ENCODE measurements around the gene GPC5. TPM values are rescaled to one million over a fixed set of nuclear protein-coding genes. Genes with fewer than 3 reads are reported as not detected.

Gene GPC5
- total and polyA plus RNA-seq, 11 donors: 0.14 to 2.9 (median 0.84) TPM; not detected in 1

GRCh38 chr13:91357613-91358386 is 40.6 kb upstream of the GPC5 start:
- H3K27ac ChIP-seq: no peak overlapping the region
- TF ChIP-seq POLR2A (IDR thresholded peaks at IDR 0.05) (no peak), CTCF (IDR thresholded peaks at IDR 0.05) (no peak)

GRCh38 chr13:91358387-91358782 is 40.0 kb upstream of the GPC5 start:
- WGBS, 4 donors: 62 to 77% (median 72%) methylated on average over 2 of the region's 2 CpGs
- Histone ChIP-seq H3K36me3 (peaks cover 0 to 42% (median 23%) of the 10 kb centered on the region in 9 donors), H3K4me3 (no peak overlapping the region), H3K4me1 (peaks cover 0 to 9% (median 3%) of the 10 kb centered on the region in 12 donors), H3K9me3 (no peaks in the 10 kb centered on the region), H3K27me3 (no peaks in the 10 kb centered on the region), H3K27ac (no peak overlapping the region)
- intact Hi-C loops (cut with DNase I): no loop called here
- TF ChIP-seq CTCF (IDR thresholded peaks at IDR 0.05): no peak
- no peak for TF ChIP-seq POLR2A (IDR thresholded peaks at IDR 0.05)
- DNase-seq: no peak
- peak in 1 of 4 donors; percentile 14 for ATAC-seq

More at GRCh38 chr13:91357613-91358386, 40.6 kb upstream of the GPC5 start:
- H3K4me3 ChIP-seq: no peak overlapping the region
- DNase-seq: no peak
- intact Hi-C loops (cut with DNase I): no loop called here
- H3K27me3 ChIP-seq: no peaks in the 10 kb centered on the region
- H3K36me3 ChIP-seq: peaks cover 0 to 47% (median 28%) of the 10 kb centered on the region in 9 donors
- H3K9me3 ChIP-seq: no peaks in the 10 kb centered on the region
- no peak for ATAC-seq
- H3K4me1 ChIP-seq: peaks cover 0 to 13% (median 4%) of the 10 kb centered on the region in 12 donors
- 71 to 79% (median 78%) methylated on average over 7 of the region's 7 CpGs for WGBS, 4 donors

GRCh38 chr13:91359111-91359510 is 39.3 kb upstream of the GPC5 start:
- Histone ChIP-seq H3K36me3 (peaks cover 0 to 36% (median 16%) of the 10 kb centered on the region in 9 donors), H3K27me3 (no peaks in the 10 kb centered on the region), H3K4me3 (no peak overlapping the region), H3K27ac (no peak overlapping the region), H3K4me1 (peaks cover 0 to 2% (median 0%) of the 10 kb centered on the region in 12 donors), H3K9me3 (no peaks in the 10 kb centered on the region)
- WGBS, 4 donors: 82 to 90% (median 87%) methylated on average over 4 of the region's 4 CpGs
- DNase-seq (no peak), ATAC-seq (no peak)
- intact Hi-C loops (cut with DNase I): no loop called here
- TF ChIP-seq CTCF (IDR thresholded peaks at IDR 0.05) (no peak), POLR2A (IDR thresholded peaks at IDR 0.05) (no peak)

- no peak for ATAC-seq
- no peak overlapping the region for H3K4me3 ChIP-seq
- H3K36me3 ChIP-seq: peaks cover 0 to 31% (median 11%) of the 10 kb centered on the region in 9 donors
- H3K4me1 ChIP-seq: no peaks in the 10 kb centered on the region
- intact Hi-C loops (cut with DNase I): no loop called here
- 76 to 80% (median 78%) methylated on average over 3 of the region's 3 CpGs for WGBS, 4 donors
- H3K27me3 ChIP-seq: no peaks in the 10 kb centered on the region
- no peaks in the 10 kb centered on the region for H3K9me3 ChIP-seq
- H3K27ac ChIP-seq: no peak overlapping the region
- TF ChIP-seq POLR2A (IDR thresholded peaks at IDR 0.05): no peak
- no peak for TF ChIP-seq CTCF (IDR thresholded peaks at IDR 0.05)
- DNase-seq: no peak
Measured at GRCh38 chr13:91359631-91360030, 38.8 kb upstream of the GPC5 start.
